ENCODE measurements around the gene FARS2.
A peak's percentile ranks its signal among the peaks of the same experiment; 100 is the strongest.

FARS2 gene

DNA sequence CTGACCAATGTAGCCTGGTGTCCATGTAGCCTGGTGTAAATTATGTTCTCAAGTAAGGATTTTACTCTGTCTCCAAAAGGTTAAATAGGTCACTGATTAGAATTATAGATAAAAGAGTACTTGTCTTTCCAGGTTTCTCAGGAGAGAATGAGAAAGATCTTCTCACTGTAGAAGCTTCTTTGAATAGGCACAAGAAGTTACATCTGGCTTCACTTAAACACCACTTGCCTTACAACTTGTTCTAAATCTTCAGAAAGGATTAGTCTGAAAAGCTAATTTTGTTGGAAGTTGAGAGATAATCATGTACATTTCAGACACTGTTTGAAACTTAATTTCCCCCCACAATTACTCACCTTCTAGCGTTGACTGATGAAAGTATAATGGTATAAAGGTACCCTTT, 275.3 kb downstream of the FARS2 start:
- Histone ChIP-seq H2AK5ac (ENCODE audit: low read length) (no peak overlapping the region), H3K18ac (ENCODE audit: low read length) (no peak overlapping the region), H3K56ac (ENCODE audit: low read length) (no peak overlapping the region), H4K5ac (ENCODE audit: low read length) (no peak overlapping the region), H3K4me2 (ENCODE audit: low read length) (no peak overlapping the region), H3K23ac (ENCODE audit: low read length) (no peak overlapping the region), H3K4ac (ENCODE audit: low read depth, low read length) (no peak overlapping the region), H2BK15ac (replicated peaks; ENCODE audit: low read depth) (no peak overlapping the region), H4K8ac (ENCODE audit: low read depth, low read length) (no peak overlapping the region), H3K4me1 (ENCODE audit: control insufficient read depth, low read depth, low read length) (no peaks in the 10 kb centered on the region), H2BK5ac (ENCODE audit: low read length) (no peak overlapping the region), H3K27me3 (ENCODE audit: insufficient read depth, low read length, poor library complexity) (no peaks in the 10 kb centered on the region), H3K79me2 (ENCODE audit: control insufficient read depth, insufficient read depth, low read length) (no peaks in the 10 kb centered on the region), H3K4me3 (ENCODE audit: low read length) (no peak overlapping the region), H3K27ac (ENCODE audit: low read depth, low read length) (no peak overlapping the region), H3K9ac (ENCODE audit: low read length) (no peak overlapping the region), H2BK120ac (ENCODE audit: low read depth, low read length) (no peak overlapping the region), H3K36me3 (ENCODE audit: control insufficient read depth, insufficient read depth, low read length) (no peaks in the 10 kb centered on the region), H3K79me1 (ENCODE audit: low read length) (no peaks in the 10 kb centered on the region)
- no CpG with 5 or more reads among the region's 1 CpG for WGBS (ENCODE audit: extremely low coverage, insufficient coverage, low lambda C conversion rate)
- DNase-seq = no peak

- no peak for DNase-seq
- no CpG with 5 or more reads among the region's 8 CpGs for WGBS (ENCODE audit: extremely low coverage, insufficient coverage, low lambda C conversion rate)
- H2BK15ac ChIP-seq (replicated peaks; ENCODE audit: low read depth) = no peak overlapping the region
- H3K56ac ChIP-seq (ENCODE audit: low read length) = no peak overlapping the region
- H3K4me2 ChIP-seq (ENCODE audit: low read length) = no peak overlapping the region
- H3K27ac ChIP-seq (ENCODE audit: low read depth, low read length) = no peak overlapping the region
- no peak overlapping the region for H3K4me3 ChIP-seq (ENCODE audit: low read length)
- H4K5ac ChIP-seq (ENCODE audit: low read length) = no peak overlapping the region
- H3K9ac ChIP-seq (ENCODE audit: low read length) = no peak overlapping the region
- no peaks in the 10 kb centered on the region for H3K36me3 ChIP-seq (ENCODE audit: control insufficient read depth, insufficient read depth, low read length)
- no peaks in the 10 kb centered on the region for H3K79me1 ChIP-seq (ENCODE audit: low read length)
- no peak overlapping the region for H2AK5ac ChIP-seq (ENCODE audit: low read length)
- H3K4me1 ChIP-seq (ENCODE audit: control insufficient read depth, low read depth, low read length) = no peaks in the 10 kb centered on the region
- no peak overlapping the region for H3K4ac ChIP-seq (ENCODE audit: low read depth, low read length)
- H3K23ac ChIP-seq (ENCODE audit: low read length) = no peak overlapping the region
- no peak overlapping the region for H2BK120ac ChIP-seq (ENCODE audit: low read depth, low read length)
- H3K27me3 ChIP-seq (ENCODE audit: insufficient read depth, low read length, poor library complexity) = no peaks in the 10 kb centered on the region
- no peak overlapping the region for H4K8ac ChIP-seq (ENCODE audit: low read depth, low read length)
- no peak overlapping the region for H3K18ac ChIP-seq (ENCODE audit: low read length)
- no peak overlapping the region for H2BK5ac ChIP-seq (ENCODE audit: low read length)
- H3K79me2 ChIP-seq (ENCODE audit: control insufficient read depth, insufficient read depth, low read length) = no peaks in the 10 kb centered on the region
These were observed 275.8 kb downstream of the FARS2 start for GRCh38 chr6:5537132-5537531.

- H3K18ac ChIP-seq (ENCODE audit: low read length) = no peak overlapping the region
- H3K4me3 ChIP-seq (ENCODE audit: low read length) = no peak overlapping the region
- WGBS (ENCODE audit: extremely low coverage, insufficient coverage, low lambda C conversion rate) = no CpG with 5 or more reads among the region's 1 CpG
- no peak overlapping the region for H2BK120ac ChIP-seq (ENCODE audit: low read depth, low read length)
- H3K79me1 ChIP-seq (ENCODE audit: low read length) = no peaks in the 10 kb centered on the region
- no peak overlapping the region for H3K23ac ChIP-seq (ENCODE audit: low read length)
- H2BK5ac ChIP-seq (ENCODE audit: low read length) = no peak overlapping the region
- no peak overlapping the region for H3K56ac ChIP-seq (ENCODE audit: low read length)
- H3K9ac ChIP-seq (ENCODE audit: low read length) = no peak overlapping the region
- H3K4ac ChIP-seq (ENCODE audit: low read depth, low read length) = no peak overlapping the region
- no peak overlapping the region for H2AK5ac ChIP-seq (ENCODE audit: low read length)
- no peak overlapping the region for H3K4me2 ChIP-seq (ENCODE audit: low read length)
- H4K5ac ChIP-seq (ENCODE audit: low read length) = no peak overlapping the region
- no peak overlapping the region for H4K8ac ChIP-seq (ENCODE audit: low read depth, low read length)
- H3K27ac ChIP-seq (ENCODE audit: low read depth, low read length) = no peak overlapping the region
- H3K36me3 ChIP-seq (ENCODE audit: control insufficient read depth, insufficient read depth, low read length) = no peaks in the 10 kb centered on the region
- DNase-seq = no peak
- no peaks in the 10 kb centered on the region for H3K79me2 ChIP-seq (ENCODE audit: control insufficient read depth, insufficient read depth, low read length)
- no peaks in the 10 kb centered on the region for H3K4me1 ChIP-seq (ENCODE audit: control insufficient read depth, low read depth, low read length)
- no peak overlapping the region for H2BK15ac ChIP-seq (replicated peaks; ENCODE audit: low read depth)
- no peaks in the 10 kb centered on the region for H3K27me3 ChIP-seq (ENCODE audit: insufficient read depth, low read length, poor library complexity)
These were observed 276.7 kb downstream of the FARS2 start for GRCh38 chr6:5537967-5538366.

- WGBS (ENCODE audit: extremely low coverage, insufficient coverage, low lambda C conversion rate) = no CpG with 5 or more reads among the region's 8 CpGs
- no peaks in the 10 kb centered on the region for H3K4me1 ChIP-seq (ENCODE audit: control insufficient read depth, low read depth, low read length)
- no peak overlapping the region for H3K56ac ChIP-seq (ENCODE audit: low read length)
- no peak for DNase-seq
- H3K4ac ChIP-seq (ENCODE audit: low read depth, low read length) = no peak overlapping the region
- H3K4me2 ChIP-seq (ENCODE audit: low read length) = no peak overlapping the region
- H3K27me3 ChIP-seq (ENCODE audit: insufficient read depth, low read length, poor library complexity) = no peaks in the 10 kb centered on the region
- H2BK15ac ChIP-seq (replicated peaks; ENCODE audit: low read depth) = no peak overlapping the region
- peak overlapping the region; percentile 65 for H2AK5ac ChIP-seq (ENCODE audit: low read length)
- H3K27ac ChIP-seq (ENCODE audit: low read depth, low read length) = no peak overlapping the region
- H2BK120ac ChIP-seq (ENCODE audit: low read depth, low read length) = no peak overlapping the region
- H4K8ac ChIP-seq (ENCODE audit: low read depth, low read length) = no peak overlapping the region
- no peaks in the 10 kb centered on the region for H3K79me2 ChIP-seq (ENCODE audit: control insufficient read depth, insufficient read depth, low read length)
- no peak overlapping the region for H2BK5ac ChIP-seq (ENCODE audit: low read length)
- H3K9ac ChIP-seq (ENCODE audit: low read length) = no peak overlapping the region
- no peak overlapping the region for H3K4me3 ChIP-seq (ENCODE audit: low read length)
- H3K36me3 ChIP-seq (ENCODE audit: control insufficient read depth, insufficient read depth, low read length) = no peaks in the 10 kb centered on the region
- H3K79me1 ChIP-seq (ENCODE audit: low read length) = no peaks in the 10 kb centered on the region
- no peak overlapping the region for H4K5ac ChIP-seq (ENCODE audit: low read length)
- H3K23ac ChIP-seq (ENCODE audit: low read length) = no peak overlapping the region
- no peak overlapping the region for H3K18ac ChIP-seq (ENCODE audit: low read length)
These were observed 279.1 kb downstream of the FARS2 start for GRCh38 chr6:5540370-5540769.

DNA sequence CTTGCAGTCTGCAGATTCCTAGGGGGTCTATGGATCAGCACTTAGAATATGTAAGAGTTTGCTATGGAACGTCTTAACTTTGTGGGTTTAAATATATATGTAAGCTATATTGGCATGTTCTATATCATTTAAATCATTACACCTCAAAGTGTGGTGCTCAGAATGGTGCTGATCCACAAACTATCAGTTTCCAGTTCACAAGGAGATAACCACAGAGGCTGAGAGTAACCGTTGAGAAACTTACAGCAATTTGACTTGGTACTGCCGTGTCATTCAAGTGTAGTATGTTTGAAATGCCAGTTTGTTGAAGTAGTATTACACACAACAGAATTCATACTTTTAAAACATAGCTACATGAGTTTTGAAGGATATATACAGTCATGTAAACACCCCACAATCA, 279.7 kb downstream of the FARS2 start:
- Histone ChIP-seq H3K9ac (ENCODE audit: low read length) (no peak overlapping the region), H3K79me1 (ENCODE audit: low read length) (no peaks in the 10 kb centered on the region), H3K79me2 (ENCODE audit: control insufficient read depth, insufficient read depth, low read length) (no peaks in the 10 kb centered on the region), H3K4me3 (ENCODE audit: low read length) (no peak overlapping the region), H3K18ac (ENCODE audit: low read length) (peak overlapping the region; percentile 72), H3K23ac (ENCODE audit: low read length) (no peak overlapping the region), H4K8ac (ENCODE audit: low read depth, low read length) (no peak overlapping the region), H3K27ac (ENCODE audit: low read depth, low read length) (no peak overlapping the region), H3K4ac (ENCODE audit: low read depth, low read length) (no peak overlapping the region), H3K56ac (ENCODE audit: low read length) (no peak overlapping the region), H2BK15ac (replicated peaks; ENCODE audit: low read depth) (peak overlapping the region; percentile 86), H2BK120ac (ENCODE audit: low read depth, low read length) (no peak overlapping the region), H3K4me1 (ENCODE audit: control insufficient read depth, low read depth, low read length) (no peaks in the 10 kb centered on the region), H3K36me3 (ENCODE audit: control insufficient read depth, insufficient read depth, low read length) (no peaks in the 10 kb centered on the region), H2BK5ac (ENCODE audit: low read length) (no peak overlapping the region), H3K4me2 (ENCODE audit: low read length) (no peak overlapping the region), H2AK5ac (ENCODE audit: low read length) (no peak overlapping the region), H4K5ac (ENCODE audit: low read length) (no peak overlapping the region), H3K27me3 (ENCODE audit: insufficient read depth, low read length, poor library complexity) (no peaks in the 10 kb centered on the region)
- peak; percentile 7 for DNase-seq
- no CpG with 5 or more reads among the region's 3 CpGs for WGBS (ENCODE audit: extremely low coverage, insufficient coverage, low lambda C conversion rate)

DNA sequence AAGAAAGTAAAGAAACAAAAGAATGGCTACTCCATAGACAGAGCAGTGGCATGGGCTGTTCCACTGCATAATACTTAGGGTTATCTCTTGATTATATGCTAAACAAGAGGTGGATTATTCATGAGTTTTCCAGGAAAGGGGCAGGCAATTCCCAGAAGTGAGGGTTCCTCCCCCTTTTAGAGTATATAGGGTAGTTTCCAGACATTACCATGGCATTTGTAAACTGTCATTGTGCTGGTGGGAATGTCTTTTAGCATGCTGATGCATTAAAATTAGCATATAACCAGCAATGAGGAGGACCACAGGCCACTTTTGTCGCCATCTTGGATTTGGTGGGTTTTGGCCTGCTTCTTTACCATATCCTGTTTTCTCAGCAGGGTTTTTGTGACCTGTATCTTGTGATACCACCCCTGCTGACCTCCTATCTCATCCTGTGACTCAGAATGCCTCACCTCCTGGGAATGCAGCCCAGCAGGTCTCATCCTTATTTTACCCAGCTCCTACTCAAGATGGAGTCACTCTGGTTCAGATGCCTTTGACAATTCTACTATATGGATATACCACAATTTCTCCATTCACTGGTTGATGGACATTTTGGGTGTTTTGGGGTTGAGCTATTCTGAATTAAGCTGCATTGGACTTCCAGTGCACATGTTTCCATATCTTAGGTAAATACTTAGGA, 280.6 kb downstream of the FARS2 start:
- Histone ChIP-seq H3K4ac (ENCODE audit: low read depth, low read length) (no peak overlapping the region), H2BK120ac (ENCODE audit: low read depth, low read length) (no peak overlapping the region), H3K9ac (ENCODE audit: low read length) (no peak overlapping the region), H3K18ac (ENCODE audit: low read length) (no peak overlapping the region), H3K23ac (ENCODE audit: low read length) (no peak overlapping the region), H3K4me2 (ENCODE audit: low read length) (no peak overlapping the region), H2BK5ac (ENCODE audit: low read length) (no peak overlapping the region), H4K5ac (ENCODE audit: low read length) (no peak overlapping the region), H3K56ac (ENCODE audit: low read length) (no peak overlapping the region), H4K8ac (ENCODE audit: low read depth, low read length) (no peak overlapping the region), H3K36me3 (ENCODE audit: control insufficient read depth, insufficient read depth, low read length) (no peaks in the 10 kb centered on the region), H3K79me2 (ENCODE audit: control insufficient read depth, insufficient read depth, low read length) (no peaks in the 10 kb centered on the region), H2BK15ac (replicated peaks; ENCODE audit: low read depth) (no peak overlapping the region), H3K79me1 (ENCODE audit: low read length) (no peaks in the 10 kb centered on the region), H3K27me3 (ENCODE audit: insufficient read depth, low read length, poor library complexity) (no peaks in the 10 kb centered on the region), H3K4me3 (ENCODE audit: low read length) (no peak overlapping the region), H3K4me1 (ENCODE audit: control insufficient read depth, low read depth, low read length) (no peaks in the 10 kb centered on the region), H3K27ac (ENCODE audit: low read depth, low read length) (no peak overlapping the region), H2AK5ac (ENCODE audit: low read length) (no peak overlapping the region)
- no CpG with 5 or more reads among the region's 1 CpG for WGBS (ENCODE audit: extremely low coverage, insufficient coverage, low lambda C conversion rate)
- DNase-seq = peak; percentile 98

Measured in mesendoderm (in vitro differentiated cells).